IMR-90 (cell line): ENCODE measurements around the gene MLH1. TPM values are rescaled to one million over a fixed set of nuclear protein-coding genes. Genes with fewer than 3 reads are reported as not detected.
A peak's percentile ranks its signal among the peaks of the same experiment; 100 is the strongest.

Experiments
- ATAC-seq: fragments of 200-7000 bp; cut with Tn5 transposase; 2 replicates; pipeline ENCODE4 v1.9.1; 2020; ENCODE audit warnings: low read depth, mild to moderate bottlenecking, moderate library complexity
- BruUV-seq: library from RNA; stranded (reverse); fragments of 400-500 nt; replicated peaks from 2 replicates; lab custom pipeline; 2021; lab: Mats Ljungman, UMichigan
- CTCF ChIA-PET: fragments of 300-600 bp; formaldehyde crosslinking; extraction: SDS; loops from one replicate; lab custom pipeline; 2021; ENCODE audit warnings: antibody characterized with exemption; lab: Yijun Ruan, JAX
- POLR2A ChIA-PET: fragments of 300-600 bp; sonication (Branson Sonifier 250); formaldehyde crosslinking; loops from one replicate; lab custom pipeline; 2022; ENCODE audit warnings: antibody characterized with exemption; ENCODE audit not compliant: unreplicated experiment; lab: Charles Lee
- DNase-seq: peaks from one replicate; pipeline ENCODE4 v3.0.0; 2013
- H2AFZ ChIP-seq: replicated peaks from 2 replicates; pipeline ENCODE3; 2013; ENCODE audit warnings: low read length, mild to moderate bottlenecking; ENCODE audit not compliant: poor library complexity
- H2AK5ac ChIP-seq: 2 replicates; pipeline ENCODE4 v1.6.1; 2013; ENCODE audit warnings: low read depth, low read length, inconsistent platforms
- H2AK9ac ChIP-seq: replicated peaks from 2 replicates; pipeline ENCODE3; 2013; ENCODE audit warnings: mild to moderate bottlenecking, low read depth, low read length, moderate library complexity; ENCODE audit not compliant: poor library complexity
- H2BK120ac ChIP-seq: 2 replicates; pipeline ENCODE4 v1.6.1; 2013; ENCODE audit warnings: low read depth, low read length, inconsistent platforms
- H2BK15ac ChIP-seq: 3 replicates; pipeline ENCODE4 v1.6.1; 2013; ENCODE audit warnings: low read depth, low read length, inconsistent platforms
- H2BK20ac ChIP-seq: 2 replicates; pipeline ENCODE4 v1.6.1; 2013; ENCODE audit warnings: low read depth, mild to moderate bottlenecking, inconsistent platforms, low read length, moderate library complexity
- H2BK5ac ChIP-seq: 2 replicates; pipeline ENCODE4 v1.6.1; 2013; ENCODE audit warnings: mild to moderate bottlenecking, low read depth, low read length, inconsistent platforms; ENCODE audit not compliant: poor library complexity, severe bottlenecking
- H3K14ac ChIP-seq: replicated peaks from 2 replicates; pipeline ENCODE4 v1.6.1; 2013; ENCODE audit warnings: low read depth, low read length, inconsistent platforms
- H3K18ac ChIP-seq: 2 replicates; pipeline ENCODE4 v1.6.1; 2013; ENCODE audit warnings: low read depth, low read length, control low read depth
- H3K23ac ChIP-seq: 2 replicates; pipeline ENCODE4 v1.6.1; 2013; ENCODE audit warnings: low read depth, low read length, inconsistent platforms
- H3K27ac ChIP-seq: 2 replicates; pipeline ENCODE4 v1.5.1; 2013; ENCODE audit warnings: mild to moderate bottlenecking, control low read depth, low read length; ENCODE audit not compliant: insufficient read depth
- H3K27me3 ChIP-seq: 2 replicates; pipeline ENCODE4 v1.6.1; 2013; ENCODE audit warnings: low read length; ENCODE audit not compliant: control insufficient read depth, insufficient read depth
- H3K36me3 ChIP-seq: 2 replicates; pipeline ENCODE4 v1.6.1; 2013; ENCODE audit warnings: low read length, mixed read lengths; ENCODE audit not compliant: control insufficient read depth, insufficient read depth
- H3K4ac ChIP-seq: 2 replicates; pipeline ENCODE4 v1.6.1; 2013; ENCODE audit warnings: low read depth, low read length, inconsistent platforms
- H3K4me1 ChIP-seq: 2 replicates; pipeline ENCODE4 v1.6.1; 2013; ENCODE audit warnings: low read length, mixed read lengths; ENCODE audit not compliant: control insufficient read depth, insufficient read depth
- H3K4me2 ChIP-seq: 2 replicates; pipeline ENCODE4 v1.6.1; 2013; ENCODE audit warnings: low read depth, mild to moderate bottlenecking, control low read depth, low read length, moderate library complexity
- H3K4me3 ChIP-seq: 2 replicates; pipeline ENCODE4 v1.5.1; 2013; ENCODE audit warnings: low read depth, mild to moderate bottlenecking, control low read depth, low read length, moderate library complexity; ENCODE audit not compliant: insufficient read depth
- H3K56ac ChIP-seq: 2 replicates; pipeline ENCODE4 v1.6.1; 2013; ENCODE audit warnings: low read length, inconsistent platforms; ENCODE audit not compliant: insufficient read depth; ENCODE audit errors: extremely low read depth
- H3K79me1 ChIP-seq, 2 experiments: 2 replicates each; pipeline ENCODE4 v1.6.1; 2013; ENCODE audit warnings: low read length in 2 of 2, inconsistent platforms in 1 of 2, low read depth in 1 of 2
- H3K9ac ChIP-seq: 2 replicates; pipeline ENCODE4 v1.6.1; 2013; ENCODE audit warnings: low read depth, low read length, control low read depth
- H3K9me1 ChIP-seq: 2 replicates; pipeline ENCODE4 v1.6.1; 2013; ENCODE audit warnings: low read length, inconsistent platforms; ENCODE audit not compliant: insufficient read depth
- H3K9me3 ChIP-seq: 2 replicates; pipeline ENCODE4 v1.6.1; 2013; ENCODE audit warnings: low read length; ENCODE audit not compliant: control insufficient read depth, insufficient read depth
- H4K20me1 ChIP-seq: 2 replicates; pipeline ENCODE4 v1.6.1; 2013; ENCODE audit warnings: low read length, inconsistent platforms; ENCODE audit not compliant: insufficient read depth
- H4K5ac ChIP-seq: 2 replicates; pipeline ENCODE4 v1.6.1; 2013; ENCODE audit warnings: mild to moderate bottlenecking, low read depth, low read length, control low read depth
- H4K8ac ChIP-seq, 2 experiments: 2 replicates each; pipeline ENCODE4 v1.6.1; 2013; ENCODE audit warnings: low read depth in 2 of 2, low read length in 2 of 2, control low read depth in 1 of 2, inconsistent platforms in 1 of 2
- H4K91ac ChIP-seq: 2 replicates; pipeline ENCODE4 v1.6.1; 2013; ENCODE audit warnings: low read depth, low read length, inconsistent platforms; ENCODE audit not compliant: insufficient read depth
- BHLHE40 ChIP-seq: fragments of 150-350 bp; IDR thresholded peaks from 2 replicates; pipeline ENCODE4 v1.6.1; 2016; ENCODE audit warnings: mild to moderate bottlenecking, low read depth, low read length
- CHD1 ChIP-seq: IDR thresholded peaks from 2 replicates; pipeline ENCODE4 v1.6.1; 2012; ENCODE audit warnings: low read depth, low read length, improper control_type of control experiment
- ELK1 ChIP-seq: fragments of 150-350 bp; IDR thresholded peaks from 2 replicates; pipeline ENCODE4 v1.6.1; 2016; ENCODE audit warnings: low read depth, mild to moderate bottlenecking, low read length, moderate library complexity, borderline replicate concordance
- FOS ChIP-seq: fragments of 150-350 bp; IDR thresholded peaks from 2 replicates; pipeline ENCODE4 v1.6.1; 2016; ENCODE audit warnings: low read depth, low read length
- NFE2L2 ChIP-seq: fragments of 150-350 bp; IDR thresholded peaks from 2 replicates; pipeline ENCODE4 v1.6.1; 2016; ENCODE audit warnings: low read depth, mild to moderate bottlenecking, low read length
- POLR2A ChIP-seq: IDR thresholded peaks from 2 replicates; pipeline ENCODE4 v1.6.1; 2012; ENCODE audit warnings: mild to moderate bottlenecking, low read depth, low read length
- WGBS, 2 experiments: methylation state at CpG; one replicate each; pipeline versions ENCODE4 v1.1.5 to v1.1.7; 2013; ENCODE audit warnings: missing lambda C conversion rate in 2 of 2; ENCODE audit not compliant: insufficient read length in 1 of 2; ENCODE audit errors: extremely low coverage in 2 of 2; 5-methylcytosine and 5-hydroxymethylcytosine counted together
- dilution Hi-C: fragments of 300-500 bp; cut with HindIII; formaldehyde crosslinking; loops from one replicate; pipeline ENCODE4 v1.14.3; 2018; ENCODE audit warnings: low sequenced_read_pairs; ENCODE audit not compliant: unreplicated experiment
- in situ Hi-C: fragments of 300-500 bp; cut with MboI; formaldehyde crosslinking; loops from 3 replicates; pipeline ENCODE4 v1.14.3; 2019; ENCODE audit warnings: low sequenced_read_pairs, inconsistent platforms, mixed read lengths
- intact Hi-C: fragments of 100-400 bp; cut with micrococcal nuclease; formaldehyde crosslinking; loops from 2 replicates; pipeline ENCODE4 v1.10.0; 2022
- polyA plus RNA-seq, 3 experiments: library from polyadenylated mRNA; depleted of rRNA; stranded (reverse); fragments of >200 nt; gene quantifications; 2 replicates each; pipeline ENCODE4 v1.2.3, GENCODE V29; 2012; ENCODE audit warnings: low replicate concordance in 1 of 3
- total RNA-seq: library from RNA; depleted of rRNA; stranded (reverse); fragments of >200 nt; gene quantifications from 2 replicates; pipeline ENCODE4 v1.2.3, GENCODE V29; 2012

Gene MLH1
- total and polyA plus RNA-seq, 2 of the 4 experiments (the other 2 are of a cell fraction): 30.2 to 54.1 TPM

GRCh38 chr3:36957063-36957462 lies 36.3 kb upstream of the MLH1 start:
- intact Hi-C loops: no loop called here
- TF ChIP-seq NFE2L2 (no peak), CHD1 (no peak), BHLHE40 (no peak), POLR2A (no peak), ELK1 (no peak), FOS (no peak)
- ChIA-PET POLR2A (no interaction called here), CTCF (interaction anchor here (1.5 to 3.5 kb wide), 4 partner anchors 13 to 64 kb away, joined by 3 to 39 read pairs (median 10); partner anchors contain the start of gene TRANK1)
- DNase-seq (no peak), ATAC-seq (no peak)
- H2AK5ac ChIP-seq: no peak overlapping the region
- H2BK15ac ChIP-seq: peak overlapping the region; percentile 10; the same call in 1 of the 3 replicates
- H3K9me1 ChIP-seq: no peaks in the 10 kb centered on the region; the same call in 1 of the 2 replicates
- no TSS peak for BruUV-seq
- H3K9me3 ChIP-seq: no peaks in the 10 kb centered on the region
- no peak overlapping the region for H3K9ac ChIP-seq
- H2BK20ac ChIP-seq: peak overlapping the region; percentile 54; the same call in 1 of the 2 replicates
- H3K23ac ChIP-seq: no peak overlapping the region
- in situ Hi-C loops: loop anchor here (5.0 kb wide), 1 partner anchor 230 kb away; no protein-coding TSS in a partner anchor
- no peak overlapping the region for H2BK5ac ChIP-seq
- H4K20me1 ChIP-seq: no peaks in the 10 kb centered on the region
- dilution Hi-C loops: no loop called here
- no peak overlapping the region for H3K56ac ChIP-seq
- no peak overlapping the region for H4K8ac ChIP-seq
- H3K79me1 ChIP-seq: no peaks in the 10 kb centered on the region
- WGBS, 2 experiments: no CpG with 5 or more reads among the region's 1 CpG
- H3K36me3 ChIP-seq: no peaks in the 10 kb centered on the region
- no peak overlapping the region for H3K14ac ChIP-seq
- no peak overlapping the region for H3K4ac ChIP-seq
- H3K4me1 ChIP-seq: peaks cover 6% of the 10 kb centered on the region; the same call in 1 of the 2 replicates
- H2AFZ ChIP-seq: no peak overlapping the region
- no peaks in the 10 kb centered on the region for H3K27me3 ChIP-seq
- H4K91ac ChIP-seq: no peak overlapping the region
- no peak overlapping the region for H3K4me2 ChIP-seq
- no peak overlapping the region for H4K5ac ChIP-seq
- no peak overlapping the region for H2AK9ac ChIP-seq
- no peak overlapping the region for H3K27ac ChIP-seq
- no peak overlapping the region for H3K18ac ChIP-seq
- H3K4me3 ChIP-seq: no peak overlapping the region
- H2BK120ac ChIP-seq: peak overlapping the region; percentile 32
